Neuronal stem cell (in vitro differentiated cells): ENCODE results near the gene EPB41. TPM values are rescaled to one million over a fixed set of nuclear protein-coding genes. Genes with fewer than 3 reads are reported as not detected.

Experiments
- DNase-seq: peaks from one replicate; pipeline ENCODE4 v3.0.0-alpha.2; 2013; ENCODE audit warnings: low spot score
- H2AFZ ChIP-seq: one replicate; pipeline ENCODE4 v1.6.1; 2013; ENCODE audit warnings: mild to moderate bottlenecking, low read length, inconsistent platforms
- H2AK5ac ChIP-seq: 2 replicates; pipeline ENCODE4 v1.6.1; 2013; ENCODE audit warnings: low read depth, mild to moderate bottlenecking, inconsistent platforms, low read length, moderate library complexity, mixed read lengths
- H2BK120ac ChIP-seq: 2 replicates; pipeline ENCODE4 v1.6.1; 2013; ENCODE audit warnings: low read depth, mild to moderate bottlenecking, inconsistent platforms, low read length, moderate library complexity, mixed read lengths
- H2BK12ac ChIP-seq: one replicate; pipeline ENCODE4 v1.6.1; 2013; ENCODE audit warnings: low read length, inconsistent platforms
- H2BK15ac ChIP-seq: 2 replicates; pipeline ENCODE4 v1.6.1; 2013; ENCODE audit warnings: mild to moderate bottlenecking, low read length, inconsistent platforms, mixed read lengths
- H2BK5ac ChIP-seq: one replicate; pipeline ENCODE4 v1.6.1; 2013; ENCODE audit warnings: inconsistent platforms, mild to moderate bottlenecking, low read length, moderate library complexity
- H3K14ac ChIP-seq: one replicate; pipeline ENCODE4 v1.6.1; 2013; ENCODE audit warnings: low read length, inconsistent platforms
- H3K18ac ChIP-seq: 2 replicates; pipeline ENCODE4 v1.6.1; 2013; ENCODE audit warnings: low read length, inconsistent platforms
- H3K23ac ChIP-seq: 2 replicates; pipeline ENCODE4 v1.6.1; 2013; ENCODE audit warnings: low read depth, mild to moderate bottlenecking, mixed read lengths, low read length, inconsistent platforms; ENCODE audit not compliant: poor library complexity
- H3K27ac ChIP-seq: replicated peaks from 3 replicates; pipeline ENCODE4 v1.5.1; 2013; ENCODE audit warnings: low read length, inconsistent platforms
- H3K27me3 ChIP-seq, 3 experiments: 2 replicates each; pipeline ENCODE4 v1.6.1; 2013; ENCODE audit warnings: low read length in 3 of 3, mild to moderate bottlenecking in 2 of 3, inconsistent platforms in 1 of 3, low read depth in 1 of 3, mixed read lengths in 1 of 3, moderate library complexity in 1 of 3; ENCODE audit not compliant: control insufficient read depth in 3 of 3, insufficient read depth in 3 of 3
- H3K36me3 ChIP-seq, 2 donors: replicated peaks in 1 of 2; 2 replicates each; pipeline ENCODE4 v1.6.1; 2013; ENCODE audit warnings: low read length in 2 of 2; ENCODE audit not compliant: control insufficient read depth in 2 of 2, insufficient read depth in 2 of 2
- H3K4ac ChIP-seq: 2 replicates; pipeline ENCODE4 v1.6.1; 2013; ENCODE audit warnings: inconsistent platforms, mild to moderate bottlenecking, low read length, moderate library complexity
- H3K4me1 ChIP-seq, 2 donors: 1 replicate in 1 of 2; 2 replicates in 1 of 2; pipeline ENCODE4 v1.6.1; 2013; ENCODE audit warnings: low read length in 2 of 2, low read depth in 1 of 2; ENCODE audit not compliant: control insufficient read depth in 2 of 2, insufficient read depth in 1 of 2
- H3K4me2 ChIP-seq: one replicate; pipeline ENCODE4 v1.6.1; 2013; ENCODE audit warnings: mild to moderate bottlenecking, low read length, inconsistent platforms; ENCODE audit not compliant: insufficient read depth, poor library complexity, severe bottlenecking
- H3K4me3 ChIP-seq, 2 donors: 2 replicates each; pipeline ENCODE4 v1.5.1; 2013; ENCODE audit warnings: low read length in 2 of 2, mild to moderate bottlenecking in 2 of 2, inconsistent platforms in 1 of 2, moderate library complexity in 1 of 2
- H3K79me1 ChIP-seq: one replicate; pipeline ENCODE4 v1.6.1; 2013; ENCODE audit warnings: low read depth, mild to moderate bottlenecking, inconsistent platforms, low read length, moderate library complexity
- H3K9ac ChIP-seq: one replicate; pipeline ENCODE4 v1.6.1; 2013; ENCODE audit warnings: mild to moderate bottlenecking, low read depth, low read length, inconsistent platforms; ENCODE audit not compliant: poor library complexity
- H3K9me3 ChIP-seq, 2 donors: replicated peaks in 1 of 2; 2 replicates each; pipeline versions ENCODE3 to v1.6.1; 2013; ENCODE audit warnings: low read length in 2 of 2, mild to moderate bottlenecking in 2 of 2, inconsistent platforms in 1 of 2, low read depth in 1 of 2, mixed read lengths in 1 of 2, moderate library complexity in 1 of 2; ENCODE audit not compliant: control insufficient read depth in 2 of 2, insufficient read depth in 1 of 2
- H4K8ac ChIP-seq: one replicate; pipeline ENCODE4 v1.6.1; 2013; ENCODE audit warnings: low read depth, mild to moderate bottlenecking, inconsistent platforms, low read length, moderate library complexity
- H4K91ac ChIP-seq: one replicate; pipeline ENCODE4 v1.6.1; 2013; ENCODE audit warnings: low read length, low read depth, mild to moderate bottlenecking, inconsistent platforms; ENCODE audit not compliant: poor library complexity
- WGBS, 2 donors: extraction: QIAGEN DNeasy Blood & Tissue Kit; methylation state at CpG; one replicate each; pipeline ENCODE4 v1.1.7; 2013; ENCODE audit warnings: missing lambda C conversion rate in 2 of 2, mixed read lengths in 1 of 2; ENCODE audit not compliant: insufficient read length in 2 of 2, insufficient replicate concordance in 1 of 2; ENCODE audit errors: extremely low coverage in 2 of 2; 5-methylcytosine and 5-hydroxymethylcytosine counted together
- small RNA-seq: library from polyadenylated mRNA; stranded (forward); fragments of <200 nt; extraction: miRNeasy Mini kit (QIAGEN cat#:217004); gene quantifications from one replicate; pipeline ENCODE3, GENCODE V24; 2013; ENCODE audit not compliant: insufficient read depth

EPB41 gene

GRCh38 chr1:29164588-29164987 is 250.2 kb downstream of the EPB41 start:
- WGBS, 2 donors: no CpG with 5 or more reads among the region's 4 CpGs
- no peak overlapping the region for H3K4me2 ChIP-seq

DNA sequence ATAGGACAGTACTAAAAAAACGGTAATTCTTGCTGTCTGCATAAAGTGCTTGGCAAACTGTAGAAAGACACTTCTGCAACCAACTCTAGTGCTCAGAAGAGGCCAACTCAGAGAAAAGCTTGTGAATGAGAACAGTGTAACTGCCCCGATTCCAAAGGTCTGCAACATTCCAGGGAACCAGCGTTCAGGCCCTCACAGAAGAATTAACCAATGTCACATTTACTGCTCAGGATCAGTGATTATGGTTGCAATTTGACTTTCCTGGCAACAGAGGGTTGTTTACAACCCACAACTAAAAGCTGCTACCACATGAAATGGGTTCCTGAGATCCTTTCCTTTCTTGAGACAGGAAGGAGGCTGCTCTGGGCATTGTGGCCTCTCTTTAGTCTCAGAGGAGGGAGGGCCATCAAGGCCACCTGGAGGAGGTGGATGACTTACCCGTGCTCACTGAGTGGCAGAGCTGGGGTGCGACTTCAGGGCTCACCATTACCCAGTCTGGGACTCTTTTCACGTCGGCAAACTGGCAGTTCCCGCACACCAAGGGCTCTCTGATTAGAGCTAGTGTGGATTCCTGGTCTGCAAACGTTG is 252.0 kb downstream of the EPB41 start:
- no peak overlapping the region for H3K23ac ChIP-seq
- H2BK15ac ChIP-seq: no peak overlapping the region
- no peak for DNase-seq
- H4K8ac ChIP-seq: no peak overlapping the region
- no peak overlapping the region for H3K4me3 ChIP-seq
- H3K18ac ChIP-seq: no peak overlapping the region
- no peak overlapping the region for H2AK5ac ChIP-seq
- no peak overlapping the region for H2BK5ac ChIP-seq
- no CpG with 5 or more reads among the region's 9 CpGs for WGBS, 2 donors
- H3K14ac ChIP-seq: no peak overlapping the region
- no peaks in the 10 kb centered on the region for H3K27me3 ChIP-seq
- H3K79me1 ChIP-seq: no peaks in the 10 kb centered on the region
- peaks cover 11 to 88% of the 10 kb centered on the region in 2 donors for H3K36me3 ChIP-seq
- peak overlapping the region; percentile 45 for H3K9ac ChIP-seq
- H3K9me3 ChIP-seq: peaks cover 0 to 1% of the 10 kb centered on the region in 2 donors
- no peak overlapping the region for H3K27ac ChIP-seq
- H2BK12ac ChIP-seq: no peak overlapping the region
- H2BK120ac ChIP-seq: no peak overlapping the region
- no peak overlapping the region for H4K91ac ChIP-seq
- peaks cover 7 to 25% of the 10 kb centered on the region in 2 donors for H3K4me1 ChIP-seq
- H2AFZ ChIP-seq: no peak overlapping the region
- H3K4me2 ChIP-seq: no peak overlapping the region
- no peak overlapping the region for H3K4ac ChIP-seq

More at GRCh38 chr1:29164588-29164987, 250.2 kb downstream of the EPB41 start:
- Histone ChIP-seq H3K23ac (no peak overlapping the region), H3K9ac (no peak overlapping the region), H2BK120ac (no peak overlapping the region), H3K4me3 (no peak overlapping the region), H2BK15ac (no peak overlapping the region), H3K36me3 (peaks cover 17 to 88% of the 10 kb centered on the region in 2 donors), H3K27ac (no peak overlapping the region), H3K4ac (no peak overlapping the region), H2BK12ac (no peak overlapping the region), H3K79me1 (no peaks in the 10 kb centered on the region), H2AK5ac (no peak overlapping the region), H3K14ac (no peak overlapping the region), H2AFZ (no peak overlapping the region), H4K91ac (no peak overlapping the region), H3K9me3 (peaks cover 0 to 1% of the 10 kb centered on the region in 2 donors), H3K18ac (no peak overlapping the region), H4K8ac (no peak overlapping the region), H2BK5ac (no peak overlapping the region), H3K4me1 (peaks cover 7 to 25% of the 10 kb centered on the region in 2 donors), H3K27me3 (no peaks in the 10 kb centered on the region)
- no peak for DNase-seq

DNA sequence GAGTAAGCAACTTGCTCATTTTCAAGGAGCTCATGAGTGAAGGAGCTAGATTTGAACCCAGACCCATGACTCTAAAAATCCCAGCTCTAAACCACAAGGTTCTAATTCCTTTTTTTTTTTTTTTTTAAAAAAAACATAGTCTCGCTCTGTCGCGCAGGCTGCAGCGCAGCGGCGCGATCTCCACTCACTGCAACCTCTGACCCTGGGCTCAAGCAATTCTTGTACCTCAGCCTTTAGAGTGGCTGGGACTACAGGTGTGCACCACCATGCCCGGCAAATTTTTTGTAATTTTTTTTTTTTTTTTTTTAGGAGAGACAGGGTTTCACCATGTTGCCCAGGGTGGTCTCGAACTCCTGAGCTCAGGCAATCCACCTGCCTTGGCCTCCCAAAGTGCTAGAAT is 253.5 kb downstream of the EPB41 start:
- Histone ChIP-seq H3K4me1 (peaks cover 5 to 25% of the 10 kb centered on the region in 2 donors), H3K36me3 (peaks cover 7 to 89% of the 10 kb centered on the region in 2 donors), H2BK5ac (no peak overlapping the region), H2BK12ac (no peak overlapping the region), H2BK120ac (no peak overlapping the region), H4K91ac (no peak overlapping the region), H4K8ac (no peak overlapping the region), H3K79me1 (no peaks in the 10 kb centered on the region), H2BK15ac (no peak overlapping the region), H2AFZ (no peak overlapping the region), H3K4me3 (no peak overlapping the region), H3K27ac (no peak overlapping the region), H3K9ac (no peak overlapping the region), H3K14ac (no peak overlapping the region), H3K23ac (no peak overlapping the region), H3K18ac (no peak overlapping the region), H3K9me3 (no peaks in the 10 kb centered on the region), H2AK5ac (no peak overlapping the region), H3K4ac (no peak overlapping the region), H3K27me3 (no peaks in the 10 kb centered on the region), H3K4me2 (no peak overlapping the region)
- DNase-seq: no peak
- no CpG with 5 or more reads among the region's 9 CpGs for WGBS, 2 donors

Small RNA genes lying within 50 kb of the gene (small RNA-seq; reads per million reads assigned to genes)
- gene RF00017 (not detected), gene RF00019 (not detected)
